GM21576 (cell line): Measurements from ENCODE around the gene DTNA.
"Not testable (repeated sequence)": the region's sequence is repeated elsewhere in the genome, so short reads cannot be mapped to it uniquely, and the experiment has no call there.

Experiments used
- ATAC-seq: cut with Tn5 transposase; IDR thresholded peaks from one replicate; pipeline ENCODE4 v1.9.1; 2021; ENCODE audit warnings: mild to moderate bottlenecking, moderate library complexity; ENCODE audit not compliant: unreplicated experiment

DTNA gene

GRCh38 chr18:34720220-34720619 is 10.1 kb downstream of the DTNA start:
- no peak for ATAC-seq

- ATAC-seq: no peak
Measured at GRCh38 chr18:34723143-34723542, 13.0 kb downstream of the DTNA start.

- not testable (repeated sequence) for ATAC-seq
Measured at GRCh38 chr18:34725737-34726136, 15.6 kb downstream of the DTNA start.

GRCh38 chr18:34726286-34727004 is 16.3 kb downstream of the DTNA start:
- no peak for ATAC-seq

- peak; percentile 82 for ATAC-seq
Measured at GRCh38 chr18:34729264-34729663, 19.2 kb downstream of the DTNA start.

GRCh38 chr18:34729740-34730355 is 19.8 kb downstream of the DTNA start:
- ATAC-seq: no peak

GRCh38 chr18:34730774-34731173 is 20.7 kb downstream of the DTNA start:
- no peak for ATAC-seq

- no peak for ATAC-seq
Measured at GRCh38 chr18:34734056-34734455, 24.0 kb downstream of the DTNA start.

- not testable (repeated sequence) for ATAC-seq
Measured at GRCh38 chr18:34734526-34734925, 24.4 kb downstream of the DTNA start.

GRCh38 chr18:34738175-34738894 is 28.2 kb downstream of the DTNA start:
- ATAC-seq: no peak

- no peak for ATAC-seq
Measured at GRCh38 chr18:34740101-34740500, 30.0 kb downstream of the DTNA start.

- ATAC-seq: no peak
Measured at GRCh38 chr18:34740724-34741123, 30.6 kb downstream of the DTNA start.

GRCh38 chr18:34741401-34741800 is 31.3 kb downstream of the DTNA start:
- no peak for ATAC-seq

GRCh38 chr18:34742891-34743341 is 32.8 kb downstream of the DTNA start:
- no peak for ATAC-seq

- no peak for ATAC-seq
Measured at GRCh38 chr18:34744569-34744968, 34.5 kb downstream of the DTNA start.

- no peak for ATAC-seq
Measured at GRCh38 chr18:34746614-34747013, 36.5 kb downstream of the DTNA start.

GRCh38 chr18:34749721-34750120 is 39.6 kb downstream of the DTNA start:
- no peak for ATAC-seq

- no peak for ATAC-seq
Measured at GRCh38 chr18:34752056-34752455, 42.0 kb downstream of the DTNA start.

- no peak for ATAC-seq
Measured at GRCh38 chr18:34754300-34754699, 44.2 kb downstream of the DTNA start.

GRCh38 chr18:34757666-34758065 is 47.6 kb downstream of the DTNA start:
- ATAC-seq: no peak

- ATAC-seq: no peak
Measured at GRCh38 chr18:34758378-34758948, 48.4 kb downstream of the DTNA start.

- no peak for ATAC-seq
Measured at GRCh38 chr18:34760444-34760843, 50.3 kb downstream of the DTNA start.
